OCI-LY3 (cell line): ENCODE measurements around the gene LDLRAD1.

Source experiments
- EZH2phosphoT487 ChIP-seq: fragments of 200-600 bp; shearing (Covaris generic); IDR thresholded peaks from 2 replicates; pipeline ENCODE4 v1.6.1; 2018; ENCODE audit warnings: antibody characterized with exemption, mixed run types, low read depth
- TF ChIP-seq, protein P1 (sequence below): fragments of 200-600, 300-600 bp; sonication (generic); IDR thresholded peaks from 2 replicates; pipeline ENCODE4 v1.5.1; 2014; ENCODE audit warnings: antibody characterized with exemption, low read length, low read depth

DNA sequence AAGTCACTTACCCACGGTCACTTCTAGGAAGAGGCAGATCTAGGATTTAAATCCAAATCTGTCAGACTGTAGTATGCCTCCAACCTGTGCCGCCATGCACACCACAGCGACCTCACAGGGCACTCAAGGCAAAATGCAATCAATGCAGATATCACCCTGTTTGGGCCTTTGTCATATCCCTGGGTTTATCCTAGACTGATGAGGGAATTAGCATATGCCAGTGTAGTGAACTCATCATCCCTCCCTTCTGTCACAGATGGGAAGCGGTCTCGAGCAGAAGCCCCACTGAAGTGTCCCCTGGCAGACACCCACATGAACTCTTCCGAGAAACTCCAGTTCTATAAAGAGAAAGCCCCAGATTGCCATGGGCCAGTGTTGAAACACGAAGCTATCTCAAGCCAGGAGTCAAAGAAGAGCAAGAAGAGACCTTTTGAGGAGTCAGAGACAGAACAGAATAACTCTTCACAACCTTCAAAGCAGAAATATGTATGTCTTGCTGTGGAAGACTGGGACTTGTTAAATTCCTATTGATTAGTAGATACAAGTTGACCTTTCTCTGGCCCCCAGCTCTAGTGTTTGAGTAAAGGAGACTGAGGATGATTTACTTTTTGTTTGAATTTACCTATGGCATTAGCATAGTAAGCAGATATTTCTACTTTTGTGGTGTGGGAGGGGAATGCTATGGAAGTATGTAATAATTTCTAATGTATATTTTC lies 50.4 kb downstream of the LDLRAD1 start:
- TF ChIP-seq, protein P1, sequence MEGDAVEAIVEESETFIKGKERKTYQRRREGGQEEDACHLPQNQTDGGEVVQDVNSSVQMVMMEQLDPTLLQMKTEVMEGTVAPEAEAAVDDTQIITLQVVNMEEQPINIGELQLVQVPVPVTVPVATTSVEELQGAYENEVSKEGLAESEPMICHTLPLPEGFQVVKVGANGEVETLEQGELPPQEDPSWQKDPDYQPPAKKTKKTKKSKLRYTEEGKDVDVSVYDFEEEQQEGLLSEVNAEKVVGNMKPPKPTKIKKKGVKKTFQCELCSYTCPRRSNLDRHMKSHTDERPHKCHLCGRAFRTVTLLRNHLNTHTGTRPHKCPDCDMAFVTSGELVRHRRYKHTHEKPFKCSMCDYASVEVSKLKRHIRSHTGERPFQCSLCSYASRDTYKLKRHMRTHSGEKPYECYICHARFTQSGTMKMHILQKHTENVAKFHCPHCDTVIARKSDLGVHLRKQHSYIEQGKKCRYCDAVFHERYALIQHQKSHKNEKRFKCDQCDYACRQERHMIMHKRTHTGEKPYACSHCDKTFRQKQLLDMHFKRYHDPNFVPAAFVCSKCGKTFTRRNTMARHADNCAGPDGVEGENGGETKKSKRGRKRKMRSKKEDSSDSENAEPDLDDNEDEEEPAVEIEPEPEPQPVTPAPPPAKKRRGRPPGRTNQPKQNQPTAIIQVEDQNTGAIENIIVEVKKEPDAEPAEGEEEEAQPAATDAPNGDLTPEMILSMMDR, result no peak
- TF ChIP-seq EZH2phosphoT487, result no peak
